SK-N-SH (cell line): ENCODE data around the gene EIF5B. TPM values are rescaled to one million over a fixed set of nuclear protein-coding genes. Genes with fewer than 3 reads are reported as not detected.

Experiments
- CTCF ChIA-PET: fragments of 300-600, 350-600 bp; formaldehyde crosslinking; extraction: SDS; loops from one replicate; lab custom pipeline; 2021; lab: Yijun Ruan, JAX
- POLR2A ChIA-PET: fragments of 350-600 bp; sonication (Branson Sonifier 250); formaldehyde crosslinking; extraction: SDS; loops from one replicate; lab custom pipeline; 2020; ENCODE audit warnings: antibody characterized with exemption, inconsistent platforms; lab: Yijun Ruan, JAX
- DNase-seq: peaks from one replicate; pipeline ENCODE4 v3.0.0; 2012
- H2AFZ ChIP-seq: fragments of 200-600 bp; sonication (generic); 2 replicates; pipeline ENCODE4 v1.8.1; 2016; ENCODE audit warnings: antibody characterized with exemption, mild to moderate bottlenecking, low read depth
- H3F3A ChIP-seq: fragments of 200-600 bp; sonication (generic); replicated peaks from 2 replicates; pipeline ENCODE3; 2016; ENCODE audit warnings: antibody characterized with exemption, mild to moderate bottlenecking; ENCODE audit not compliant: insufficient read depth
- H3K27ac ChIP-seq, 2 experiments: fragments of 200-500 bp in 1 of 2; fragments of 200-600 bp in 1 of 2; sonication (Bioruptor generic) in 1 of 2; sonication (generic), shearing (Covaris generic) in 1 of 2; 2 replicates each; pipeline versions ENCODE4 v1.5.1 to v1.6.1; 2014 to 2016; ENCODE audit warnings: low read depth in 2 of 2, inconsistent platforms in 1 of 2, low read length in 1 of 2, mild to moderate bottlenecking in 1 of 2, mixed read lengths in 1 of 2
- H3K27me3 ChIP-seq: fragments of 200-600 bp; sonication (generic), shearing (Covaris generic); 2 replicates; pipeline ENCODE4 v1.6.1; 2016; ENCODE audit warnings: mixed run types; ENCODE audit not compliant: insufficient read depth
- H3K36me3 ChIP-seq, 2 experiments: fragments of 200-500 bp in 1 of 2; fragments of 200-600 bp in 1 of 2; sonication (Bioruptor generic) in 1 of 2; sonication (generic) in 1 of 2; replicated peaks in 1 of 2; 2 replicates each; pipeline versions ENCODE3 to v1.5.1; 2014 to 2016; ENCODE audit warnings: low read length in 1 of 2, mild to moderate bottlenecking in 1 of 2; ENCODE audit not compliant: insufficient read depth in 2 of 2, control insufficient read depth in 1 of 2
- H3K4me1 ChIP-seq, 2 experiments: fragments of 200-500 bp in 1 of 2; fragments of 200-600 bp in 1 of 2; sonication (Bioruptor generic) in 1 of 2; sonication (generic), shearing (Covaris generic) in 1 of 2; 2 replicates each; pipeline versions ENCODE4 v1.5.1 to v1.6.1; 2014 to 2016; ENCODE audit warnings: low read depth in 1 of 2, low read length in 1 of 2, mixed run types in 1 of 2; ENCODE audit not compliant: insufficient read depth in 2 of 2, control insufficient read depth in 1 of 2
- H3K4me2 ChIP-seq: fragments of 200-600 bp; sonication (generic), shearing (Covaris generic); 2 replicates; pipeline ENCODE4 v1.6.1; 2017; ENCODE audit warnings: mixed run types
- H3K4me3 ChIP-seq, 2 experiments: fragments of 200-500 bp in 1 of 2; fragments of 200-600 bp in 1 of 2; sonication (Bioruptor generic) in 1 of 2; sonication (generic), shearing (Covaris generic) in 1 of 2; 2 replicates each; pipeline versions ENCODE4 v1.5.1 to v1.8.1; 2014 to 2016; ENCODE audit warnings: low read depth in 2 of 2, inconsistent platforms in 1 of 2, low read length in 1 of 2, mild to moderate bottlenecking in 1 of 2, mixed read lengths in 1 of 2, moderate library complexity in 1 of 2
- H3K79me2 ChIP-seq: fragments of 200-600 bp; sonication (generic); 2 replicates; pipeline ENCODE4 v1.8.1; 2017; ENCODE audit warnings: mild to moderate bottlenecking; ENCODE audit not compliant: insufficient read depth
- H3K9ac ChIP-seq: fragments of 200-600 bp; sonication (generic); 2 replicates; pipeline ENCODE4 v1.6.1; 2017; ENCODE audit warnings: mixed run types
- H3K9me2 ChIP-seq: fragments of 200-600 bp; sonication (generic); 2 replicates; pipeline ENCODE4 v1.6.1; 2017; ENCODE audit warnings: mixed run types
- H3K9me3 ChIP-seq: fragments of 200-600 bp; sonication (generic); 2 replicates; pipeline ENCODE4 v1.6.1; 2017; ENCODE audit warnings: mixed run types, mild to moderate bottlenecking, moderate library complexity
- H4K20me1 ChIP-seq: fragments of 200-600 bp; sonication (generic); 2 replicates; pipeline ENCODE4 v1.6.1; 2017; ENCODE audit warnings: mild to moderate bottlenecking, mixed run types; ENCODE audit not compliant: insufficient read depth
- FOXM1 ChIP-seq: IDR thresholded peaks from 2 replicates; pipeline ENCODE4 v1.4.0; 2012; ENCODE audit warnings: low read depth, mild to moderate bottlenecking
- GABPA ChIP-seq: IDR thresholded peaks from 2 replicates; pipeline ENCODE4 v1.4.0; 2012; ENCODE audit warnings: low read depth, mild to moderate bottlenecking
- MXI1 ChIP-seq: IDR thresholded peaks from 2 replicates; pipeline ENCODE4 v1.6.1; 2012; ENCODE audit warnings: mild to moderate bottlenecking, low read depth, low read length, improper control_type of control experiment
- NFIC ChIP-seq: IDR thresholded peaks from 2 replicates; pipeline ENCODE4 v1.4.0; 2012; ENCODE audit warnings: borderline replicate concordance
- NRF1 ChIP-seq: IDR thresholded peaks from 2 replicates; pipeline ENCODE4 v1.6.1; 2012; ENCODE audit warnings: low read depth, mild to moderate bottlenecking, low read length
- POLR2AphosphoS5 ChIP-seq: IDR thresholded peaks from 2 replicates; pipeline ENCODE4 v1.6.1; 2012; ENCODE audit warnings: low read depth, low read length
- RFX5 ChIP-seq: IDR thresholded peaks from 2 replicates; pipeline ENCODE4 v1.6.1; 2012; ENCODE audit warnings: mild to moderate bottlenecking, improper control_type of control experiment, low read length
- TAF1 ChIP-seq: IDR thresholded peaks from 2 replicates; pipeline ENCODE4 v1.6.1; 2012; ENCODE audit warnings: low read depth, mild to moderate bottlenecking, low read length, moderate library complexity, borderline replicate concordance
- TCF12 ChIP-seq: IDR thresholded peaks from 2 replicates; pipeline ENCODE4 v1.4.0; 2012
- TEAD4 ChIP-seq: IDR thresholded peaks from 2 replicates; pipeline ENCODE4 v1.4.0; 2012; ENCODE audit warnings: mild to moderate bottlenecking, borderline replicate concordance; ENCODE audit not compliant: insufficient read depth
- whole genome bisulfite sequencing: methylation state at CpG from one replicate; pipeline ENCODE4 v1.1.6; 2017; ENCODE audit warnings: low lambda C conversion rate; 5-methylcytosine and 5-hydroxymethylcytosine counted together
- polyA plus RNA-seq, 3 experiments: library from polyadenylated mRNA; depleted of rRNA; stranded (reverse); fragments of >200 nt; gene quantifications; 2 replicates each; pipeline ENCODE4 v1.2.3, GENCODE V29; 2012
- TF ChIP-seq, protein P1 (sequence below): IDR thresholded peaks from 2 replicates; pipeline ENCODE4 v1.4.0; 2012; ENCODE audit warnings: low read depth
- TF ChIP-seq, protein P2 (sequence below): IDR thresholded peaks from 2 replicates; pipeline ENCODE4; 2012
- TF ChIP-seq, protein P3 (sequence below): IDR thresholded peaks from 2 replicates; pipeline ENCODE4 v1.6.1; 2012; ENCODE audit warnings: mild to moderate bottlenecking, low read depth, low read length, moderate library complexity
- TF ChIP-seq, protein P4 (sequence below): fragments of 150-350 bp; IDR thresholded peaks from 2 replicates; pipeline ENCODE4 v1.6.1; 2016; ENCODE audit warnings: mild to moderate bottlenecking, low read depth, low read length
- TF ChIP-seq, protein P5 (sequence below): fragments of 150-350 bp; IDR thresholded peaks from 2 replicates; pipeline ENCODE4 v1.6.1; 2017; ENCODE audit warnings: antibody characterized with exemption, low read length, low read depth, borderline replicate concordance

Gene EIF5B
- polyA plus RNA-seq, 1 of the 3 experiments (the other 2 are of a cell fraction), result 9.8 TPM

DNA sequence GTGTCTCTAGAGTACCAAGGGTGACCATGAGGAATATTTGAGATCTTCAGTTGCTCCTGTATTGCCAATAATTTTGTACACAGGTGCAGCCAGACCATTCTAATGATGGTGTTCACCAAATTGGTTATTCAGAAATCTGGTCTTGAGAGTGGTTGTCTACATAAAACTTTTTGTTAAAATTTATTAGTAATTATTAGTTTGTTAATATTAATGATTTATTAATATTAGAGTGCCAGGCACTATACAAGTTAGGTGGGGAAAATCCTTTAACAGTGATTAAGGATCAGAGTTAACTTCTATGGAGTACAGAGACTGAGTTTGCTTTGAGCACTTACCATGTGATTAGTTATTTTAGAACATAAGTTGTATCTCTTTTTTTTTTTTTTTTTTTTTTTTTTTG, 9.0 kb downstream of the EIF5B start:
- no peak overlapping the region for H3K4me3 ChIP-seq
- POLR2A ChIA-PET, result no interaction called here

DNA sequence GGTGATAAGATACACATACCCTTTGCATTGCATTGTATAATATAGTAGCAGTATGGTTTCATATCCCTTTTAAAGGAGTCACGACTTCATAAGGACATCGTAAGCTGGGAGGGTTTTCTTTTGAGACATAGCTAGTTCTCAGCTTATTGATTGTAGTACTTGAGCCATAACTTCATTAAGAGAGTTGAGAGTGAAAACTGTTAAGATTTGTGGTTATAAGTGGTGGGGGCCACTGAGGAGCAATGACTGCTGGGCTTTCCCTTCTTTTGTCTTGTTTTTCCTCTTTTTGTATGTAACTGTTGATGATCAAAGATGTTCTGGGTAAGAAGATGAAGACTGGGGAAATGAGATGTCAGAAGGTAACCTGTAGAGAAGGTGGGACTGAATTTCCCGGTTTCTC, 11.0 kb downstream of the EIF5B start:
- DNase-seq, result no peak
- POLR2A ChIA-PET, result no interaction called here
- H3K9ac ChIP-seq, result no peak overlapping the region
- 97% methylated on average over 3 of the region's 3 CpGs for whole genome bisulfite sequencing
- no peak overlapping the region for H3K27ac ChIP-seq
- no peaks in the 10 kb centered on the region for H3K9me2 ChIP-seq
- no peaks in the 10 kb centered on the region for H3F3A ChIP-seq
- H4K20me1 ChIP-seq, result peaks cover 55% of the 10 kb centered on the region
- TF ChIP-seq, protein P1, sequence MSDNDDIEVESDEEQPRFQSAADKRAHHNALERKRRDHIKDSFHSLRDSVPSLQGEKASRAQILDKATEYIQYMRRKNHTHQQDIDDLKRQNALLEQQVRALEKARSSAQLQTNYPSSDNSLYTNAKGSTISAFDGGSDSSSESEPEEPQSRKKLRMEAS, result no peak
- no peak for TF ChIP-seq TEAD4
- no peak for TF ChIP-seq POLR2AphosphoS5
- TF ChIP-seq, protein P2, sequence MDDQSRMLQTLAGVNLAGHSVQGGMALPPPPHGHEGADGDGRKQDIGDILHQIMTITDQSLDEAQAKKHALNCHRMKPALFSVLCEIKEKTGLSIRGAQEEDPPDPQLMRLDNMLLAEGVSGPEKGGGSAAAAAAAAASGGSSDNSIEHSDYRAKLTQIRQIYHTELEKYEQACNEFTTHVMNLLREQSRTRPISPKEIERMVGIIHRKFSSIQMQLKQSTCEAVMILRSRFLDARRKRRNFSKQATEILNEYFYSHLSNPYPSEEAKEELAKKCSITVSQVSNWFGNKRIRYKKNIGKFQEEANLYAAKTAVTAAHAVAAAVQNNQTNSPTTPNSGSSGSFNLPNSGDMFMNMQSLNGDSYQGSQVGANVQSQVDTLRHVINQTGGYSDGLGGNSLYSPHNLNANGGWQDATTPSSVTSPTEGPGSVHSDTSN, result no peak
- no peak for TF ChIP-seq TAF1
- TF ChIP-seq FOXM1, result no peak
- TF ChIP-seq, protein P3, sequence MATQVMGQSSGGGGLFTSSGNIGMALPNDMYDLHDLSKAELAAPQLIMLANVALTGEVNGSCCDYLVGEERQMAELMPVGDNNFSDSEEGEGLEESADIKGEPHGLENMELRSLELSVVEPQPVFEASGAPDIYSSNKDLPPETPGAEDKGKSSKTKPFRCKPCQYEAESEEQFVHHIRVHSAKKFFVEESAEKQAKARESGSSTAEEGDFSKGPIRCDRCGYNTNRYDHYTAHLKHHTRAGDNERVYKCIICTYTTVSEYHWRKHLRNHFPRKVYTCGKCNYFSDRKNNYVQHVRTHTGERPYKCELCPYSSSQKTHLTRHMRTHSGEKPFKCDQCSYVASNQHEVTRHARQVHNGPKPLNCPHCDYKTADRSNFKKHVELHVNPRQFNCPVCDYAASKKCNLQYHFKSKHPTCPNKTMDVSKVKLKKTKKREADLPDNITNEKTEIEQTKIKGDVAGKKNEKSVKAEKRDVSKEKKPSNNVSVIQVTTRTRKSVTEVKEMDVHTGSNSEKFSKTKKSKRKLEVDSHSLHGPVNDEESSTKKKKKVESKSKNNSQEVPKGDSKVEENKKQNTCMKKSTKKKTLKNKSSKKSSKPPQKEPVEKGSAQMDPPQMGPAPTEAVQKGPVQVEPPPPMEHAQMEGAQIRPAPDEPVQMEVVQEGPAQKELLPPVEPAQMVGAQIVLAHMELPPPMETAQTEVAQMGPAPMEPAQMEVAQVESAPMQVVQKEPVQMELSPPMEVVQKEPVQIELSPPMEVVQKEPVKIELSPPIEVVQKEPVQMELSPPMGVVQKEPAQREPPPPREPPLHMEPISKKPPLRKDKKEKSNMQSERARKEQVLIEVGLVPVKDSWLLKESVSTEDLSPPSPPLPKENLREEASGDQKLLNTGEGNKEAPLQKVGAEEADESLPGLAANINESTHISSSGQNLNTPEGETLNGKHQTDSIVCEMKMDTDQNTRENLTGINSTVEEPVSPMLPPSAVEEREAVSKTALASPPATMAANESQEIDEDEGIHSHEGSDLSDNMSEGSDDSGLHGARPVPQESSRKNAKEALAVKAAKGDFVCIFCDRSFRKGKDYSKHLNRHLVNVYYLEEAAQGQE, result no peak
- TF ChIP-seq, protein P4, sequence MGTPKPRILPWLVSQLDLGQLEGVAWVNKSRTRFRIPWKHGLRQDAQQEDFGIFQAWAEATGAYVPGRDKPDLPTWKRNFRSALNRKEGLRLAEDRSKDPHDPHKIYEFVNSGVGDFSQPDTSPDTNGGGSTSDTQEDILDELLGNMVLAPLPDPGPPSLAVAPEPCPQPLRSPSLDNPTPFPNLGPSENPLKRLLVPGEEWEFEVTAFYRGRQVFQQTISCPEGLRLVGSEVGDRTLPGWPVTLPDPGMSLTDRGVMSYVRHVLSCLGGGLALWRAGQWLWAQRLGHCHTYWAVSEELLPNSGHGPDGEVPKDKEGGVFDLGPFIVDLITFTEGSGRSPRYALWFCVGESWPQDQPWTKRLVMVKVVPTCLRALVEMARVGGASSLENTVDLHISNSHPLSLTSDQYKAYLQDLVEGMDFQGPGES, result no peak
- TF ChIP-seq RFX5, result no peak
- TF ChIP-seq TCF12, result no peak
- TF ChIP-seq, protein P5, sequence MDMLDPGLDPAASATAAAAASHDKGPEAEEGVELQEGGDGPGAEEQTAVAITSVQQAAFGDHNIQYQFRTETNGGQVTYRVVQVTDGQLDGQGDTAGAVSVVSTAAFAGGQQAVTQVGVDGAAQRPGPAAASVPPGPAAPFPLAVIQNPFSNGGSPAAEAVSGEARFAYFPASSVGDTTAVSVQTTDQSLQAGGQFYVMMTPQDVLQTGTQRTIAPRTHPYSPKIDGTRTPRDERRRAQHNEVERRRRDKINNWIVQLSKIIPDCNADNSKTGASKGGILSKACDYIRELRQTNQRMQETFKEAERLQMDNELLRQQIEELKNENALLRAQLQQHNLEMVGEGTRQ, result no peak
- H3K4me3 ChIP-seq, result no peak overlapping the region
- H3K4me1 ChIP-seq, result no peaks in the 10 kb centered on the region
- CTCF ChIA-PET, result interaction anchor here (1.0 to 2.0 kb wide), 2 partner anchors 10 to 51 kb away, joined by 3 to 9 read pairs; partner anchors contain the start of gene EIF5B
- no peaks in the 10 kb centered on the region for H3K36me3 ChIP-seq
- H2AFZ ChIP-seq, result no peak overlapping the region
- H3K27me3 ChIP-seq, result no peaks in the 10 kb centered on the region
- H3K9me3 ChIP-seq, result no peaks in the 10 kb centered on the region
- H3K4me2 ChIP-seq, result no peak overlapping the region
- H3K79me2 ChIP-seq, result peaks cover 98% of the 10 kb centered on the region

More for the DNA sequence above, 9.0 kb downstream of the EIF5B start:
- H3K9me3 ChIP-seq, result no peaks in the 10 kb centered on the region
- H3K36me3 ChIP-seq, result no peaks in the 10 kb centered on the region
- H3K27ac ChIP-seq, result no peak overlapping the region
- H3F3A ChIP-seq, result no peaks in the 10 kb centered on the region
- no peak for TF ChIP-seq NFIC
- TF ChIP-seq, protein P4, result no peak
- TF ChIP-seq MXI1, result no peak
- no peak for TF ChIP-seq TEAD4
- no peak for TF ChIP-seq NRF1
- TF ChIP-seq GABPA, result no peak
- no peak overlapping the region for H3K9ac ChIP-seq
- CTCF ChIA-PET, result no interaction called here
- H3K79me2 ChIP-seq, result peaks cover 98% of the 10 kb centered on the region
- no peaks in the 10 kb centered on the region for H3K4me1 ChIP-seq
- no peak overlapping the region for H2AFZ ChIP-seq
- H3K27me3 ChIP-seq, result no peaks in the 10 kb centered on the region
- H4K20me1 ChIP-seq, result peaks cover 61% of the 10 kb centered on the region
- no peak for DNase-seq
- no peak overlapping the region for H3K4me2 ChIP-seq
- H3K9me2 ChIP-seq, result no peaks in the 10 kb centered on the region
